ENCODE results near the gene SLC38A8. TPM values are rescaled to one million over a fixed set of nuclear protein-coding genes. Genes with fewer than 3 reads are reported as not detected.

The SLC38A8 gene
- polyA plus RNA-seq, 1 donor from 2014 or later = not detected

DNA sequence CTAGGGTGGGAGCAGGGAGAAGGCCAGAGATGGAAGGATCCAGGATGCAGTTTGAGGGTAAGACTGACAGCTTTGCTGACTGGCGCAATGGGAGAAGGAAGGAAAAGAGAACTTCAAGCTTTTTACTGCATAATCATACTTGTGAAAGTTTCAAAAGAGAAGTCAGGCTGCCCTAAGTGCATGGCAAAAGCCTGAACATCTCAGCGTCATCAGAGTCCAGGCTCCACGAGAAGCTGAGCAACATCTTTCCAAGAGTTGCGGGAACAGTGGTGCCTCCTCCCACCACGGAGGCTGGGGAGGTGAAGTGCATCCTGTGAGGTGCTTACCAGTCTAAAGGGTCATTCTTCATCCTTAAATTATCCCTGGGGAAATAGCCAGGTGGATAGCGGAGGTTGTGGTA is 26.9 kb upstream of the SLC38A8 start:
- Histone ChIP-seq H3K9me2 (ENCODE audit: insufficient read depth, low read length) (no peaks in the 10 kb centered on the region), H3K36me3 (ENCODE audit: insufficient read depth, low read length) (peaks cover 15% of the 10 kb centered on the region), H3K27me3 (ENCODE audit: insufficient read depth, low read depth, low read length) (no peaks in the 10 kb centered on the region), H3F3A (ENCODE audit: insufficient read depth, low read length, poor library complexity, severe bottlenecking) (no peaks in the 10 kb centered on the region), H4K20me1 (ENCODE audit: insufficient read depth) (no peaks in the 10 kb centered on the region), H2AFZ (ENCODE audit: low read depth, low read length) (no peak overlapping the region), H3K9me3 (ENCODE audit: low read length) (no peaks in the 10 kb centered on the region), H3K9ac (ENCODE audit: low read length) (no peak overlapping the region), H3K27ac (ENCODE audit: low read length) (no peak overlapping the region), H3K4me2 (ENCODE audit: low read length) (no peak overlapping the region), H3K79me2 (replicated peaks; ENCODE audit: insufficient read depth, low read length) (no peaks in the 10 kb centered on the region), H3K4me3 (ENCODE audit: low read length) (no peak overlapping the region)
- TF ChIP-seq REST (IDR thresholded peaks at IDR 0.05; ENCODE audit: borderline replicate concordance) (no peak), CTCF (IDR thresholded peaks at IDR 0.05; ENCODE audit: poor library complexity, severe bottlenecking) (no peak), RAD21 (conservative IDR thresholded peaks at IDR 0.05) (no peak), TAF1 (IDR thresholded peaks at IDR 0.05; ENCODE audit: low read depth) (no peak), SMC3 (conservative IDR thresholded peaks at IDR 0.05; ENCODE audit: poor library complexity) (no peak), EZH2 (IDR thresholded peaks at IDR 0.05; ENCODE audit: borderline replicate concordance, insufficient read depth, low read length, poor library complexity, severe bottlenecking) (no peak), EP300 (conservative IDR thresholded peaks at IDR 0.05; ENCODE audit: poor library complexity, severe bottlenecking) (no peak)

- no peaks in the 10 kb centered on the region for H4K20me1 ChIP-seq (ENCODE audit: insufficient read depth)
- no peaks in the 10 kb centered on the region for H3K9me3 ChIP-seq (ENCODE audit: low read length)
- no peak for TF ChIP-seq SMC3 (conservative IDR thresholded peaks at IDR 0.05; ENCODE audit: poor library complexity)
- no peak for TF ChIP-seq EZH2 (IDR thresholded peaks at IDR 0.05; ENCODE audit: borderline replicate concordance, insufficient read depth, low read length, poor library complexity, severe bottlenecking)
- TF ChIP-seq RAD21 (conservative IDR thresholded peaks at IDR 0.05) = no peak
- no peak for TF ChIP-seq EP300 (conservative IDR thresholded peaks at IDR 0.05; ENCODE audit: poor library complexity, severe bottlenecking)
- TF ChIP-seq MXI1 (conservative IDR thresholded peaks at IDR 0.05; ENCODE audit: poor library complexity, severe bottlenecking) = no peak
- no peak for TF ChIP-seq CTCF (IDR thresholded peaks at IDR 0.05; ENCODE audit: poor library complexity, severe bottlenecking)
- TF ChIP-seq REST (IDR thresholded peaks at IDR 0.05; ENCODE audit: borderline replicate concordance) = no peak
- no peak for TF ChIP-seq POLR2AphosphoS5 (IDR thresholded peaks at IDR 0.05)
- no peak for TF ChIP-seq TAF1 (IDR thresholded peaks at IDR 0.05; ENCODE audit: low read depth)
- peaks cover 15% of the 10 kb centered on the region for H3K36me3 ChIP-seq (ENCODE audit: insufficient read depth, low read length)
- no peaks in the 10 kb centered on the region for H3K27me3 ChIP-seq (ENCODE audit: insufficient read depth, low read depth, low read length)
- no peak overlapping the region for H3K9ac ChIP-seq (ENCODE audit: low read length)
- no peak overlapping the region for H3K4me2 ChIP-seq (ENCODE audit: low read length)
- no peak overlapping the region for H3K4me3 ChIP-seq (ENCODE audit: low read length)
- no peak overlapping the region for H3K27ac ChIP-seq (ENCODE audit: low read length)
- H3F3A ChIP-seq (ENCODE audit: insufficient read depth, low read length, poor library complexity, severe bottlenecking) = no peaks in the 10 kb centered on the region
- no peaks in the 10 kb centered on the region for H3K9me2 ChIP-seq (ENCODE audit: insufficient read depth, low read length)
- H3K79me2 ChIP-seq (replicated peaks; ENCODE audit: insufficient read depth, low read length) = no peaks in the 10 kb centered on the region
- H2AFZ ChIP-seq (ENCODE audit: low read depth, low read length) = no peak overlapping the region
Observed at GRCh38 chr16:84068783-84069462, 26.3 kb upstream of the SLC38A8 start.
